AG08396 (cell line): ENCODE results near the gene ZSCAN22.
A peak's percentile ranks its signal among the peaks of the same experiment; 100 is the strongest.
"Not testable (repeated sequence)": the region's sequence is repeated elsewhere in the genome, so short reads cannot be mapped to it uniquely, and the experiment has no call there.

Experiments
- DNase-seq: peaks from one replicate; pipeline ENCODE4 v3.0.0; 2012; ENCODE audit warnings: low spot score, mixed read lengths

ZSCAN22 gene

GRCh38 chr19:58326914-58327726 is at the start of gene ZSCAN22:
Gene ZSCAN22, plus strand, starts transcription at chr19:58326994. Its CDS starts 7,809 bp downstream, at chr19:58334803.
- DNase-seq, result peak; percentile 94

- DNase-seq, result no peak
Measured at GRCh38 chr19:58277197-58277596, 49.6 kb upstream of the ZSCAN22 start.

- no peak for DNase-seq
Measured at GRCh38 chr19:58277748-58278540, 48.9 kb upstream of the ZSCAN22 start.

GRCh38 chr19:58278541-58279041 is 48.2 kb upstream of the ZSCAN22 start, which contains the start of gene ZNF8:
Gene ZNF8, plus strand, starts transcription at chr19:58278955. Its CDS starts 127 bp downstream, at chr19:58279082.
- DNase-seq, result peak; percentile 99

- peak; percentile 82 for DNase-seq
Measured at GRCh38 chr19:58279042-58279924, 47.5 kb upstream of the ZSCAN22 start.

- DNase-seq, result no peak
Measured at GRCh38 chr19:58279925-58280316, 46.9 kb upstream of the ZSCAN22 start.

GRCh38 chr19:58284199-58284598 is 42.6 kb upstream of the ZSCAN22 start:
- no peak for DNase-seq

GRCh38 chr19:58291943-58292342 is 34.9 kb upstream of the ZSCAN22 start:
- DNase-seq, result no peak

- DNase-seq, result no peak
Measured at GRCh38 chr19:58294743-58295374, 31.9 kb upstream of the ZSCAN22 start.

- no peak for DNase-seq
Measured at GRCh38 chr19:58296104-58296503, 30.7 kb upstream of the ZSCAN22 start.

- no peak for DNase-seq
Measured at GRCh38 chr19:58300620-58301019, 26.2 kb upstream of the ZSCAN22 start.

- DNase-seq, result no peak
Measured at GRCh38 chr19:58304255-58304654, 22.5 kb upstream of the ZSCAN22 start.

GRCh38 chr19:58304748-58305064 is 22.1 kb upstream of the ZSCAN22 start:
- DNase-seq, result peak; percentile 12

- peak; percentile 96 for DNase-seq
Measured at GRCh38 chr19:58305065-58305931, 21.5 kb upstream of the ZSCAN22 start, which contains the start of gene ERVK3-1. Gene ERVK3-1, plus strand, starts transcription at chr19:58305377. Its CDS starts 6,792 bp downstream, at chr19:58312169.

GRCh38 chr19:58305932-58306323 is 20.9 kb upstream of the ZSCAN22 start:
- peak; percentile 14 for DNase-seq

- no peak for DNase-seq
Measured at GRCh38 chr19:58307736-58308135, 19.1 kb upstream of the ZSCAN22 start.

- DNase-seq, result not testable (repeated sequence)
Measured at GRCh38 chr19:58310685-58311084, 16.1 kb upstream of the ZSCAN22 start.

- DNase-seq, result no peak
Measured at GRCh38 chr19:58311345-58311865, 15.4 kb upstream of the ZSCAN22 start.

- no peak for DNase-seq
Measured at GRCh38 chr19:58315580-58315979, 11.2 kb upstream of the ZSCAN22 start.

GRCh38 chr19:58317476-58318072 is 9.2 kb upstream of the ZSCAN22 start:
- DNase-seq, result peak; percentile 25
